Measurements from ENCODE around the gene MKS1.
A peak's percentile ranks its signal among the peaks of the same experiment; 100 is the strongest.

Gene MKS1

DNA sequence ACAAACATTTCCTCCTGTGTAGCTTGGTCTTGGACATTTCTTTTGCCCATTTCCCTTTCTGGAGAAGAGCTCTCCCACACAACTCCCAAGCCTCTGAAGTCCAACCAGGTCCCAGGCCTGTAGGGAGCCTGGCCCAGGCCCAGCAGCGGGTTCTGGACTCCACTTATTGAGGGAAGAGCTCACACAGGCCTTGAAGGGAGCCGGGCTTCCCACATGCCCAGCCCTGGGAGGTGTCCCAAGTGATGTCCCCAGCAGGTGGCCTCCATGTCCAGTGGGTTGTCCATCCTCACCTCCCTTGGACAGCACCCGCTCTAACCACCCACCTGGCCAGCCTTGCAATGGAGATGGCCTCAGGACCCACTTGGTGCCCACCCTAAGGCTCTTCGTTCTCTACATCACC, 32.5 kb downstream of the MKS1 start:
- H3K4me3 ChIP-seq (ENCODE audit: low read depth, low read length) = no peak overlapping the region
- TF ChIP-seq, protein P1, sequence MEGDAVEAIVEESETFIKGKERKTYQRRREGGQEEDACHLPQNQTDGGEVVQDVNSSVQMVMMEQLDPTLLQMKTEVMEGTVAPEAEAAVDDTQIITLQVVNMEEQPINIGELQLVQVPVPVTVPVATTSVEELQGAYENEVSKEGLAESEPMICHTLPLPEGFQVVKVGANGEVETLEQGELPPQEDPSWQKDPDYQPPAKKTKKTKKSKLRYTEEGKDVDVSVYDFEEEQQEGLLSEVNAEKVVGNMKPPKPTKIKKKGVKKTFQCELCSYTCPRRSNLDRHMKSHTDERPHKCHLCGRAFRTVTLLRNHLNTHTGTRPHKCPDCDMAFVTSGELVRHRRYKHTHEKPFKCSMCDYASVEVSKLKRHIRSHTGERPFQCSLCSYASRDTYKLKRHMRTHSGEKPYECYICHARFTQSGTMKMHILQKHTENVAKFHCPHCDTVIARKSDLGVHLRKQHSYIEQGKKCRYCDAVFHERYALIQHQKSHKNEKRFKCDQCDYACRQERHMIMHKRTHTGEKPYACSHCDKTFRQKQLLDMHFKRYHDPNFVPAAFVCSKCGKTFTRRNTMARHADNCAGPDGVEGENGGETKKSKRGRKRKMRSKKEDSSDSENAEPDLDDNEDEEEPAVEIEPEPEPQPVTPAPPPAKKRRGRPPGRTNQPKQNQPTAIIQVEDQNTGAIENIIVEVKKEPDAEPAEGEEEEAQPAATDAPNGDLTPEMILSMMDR (conservative IDR thresholded peaks at IDR 0.05; ENCODE audit: low read depth, low read length) = no peak
- DNase-seq (ENCODE audit: low read depth) = no peak

DNA sequence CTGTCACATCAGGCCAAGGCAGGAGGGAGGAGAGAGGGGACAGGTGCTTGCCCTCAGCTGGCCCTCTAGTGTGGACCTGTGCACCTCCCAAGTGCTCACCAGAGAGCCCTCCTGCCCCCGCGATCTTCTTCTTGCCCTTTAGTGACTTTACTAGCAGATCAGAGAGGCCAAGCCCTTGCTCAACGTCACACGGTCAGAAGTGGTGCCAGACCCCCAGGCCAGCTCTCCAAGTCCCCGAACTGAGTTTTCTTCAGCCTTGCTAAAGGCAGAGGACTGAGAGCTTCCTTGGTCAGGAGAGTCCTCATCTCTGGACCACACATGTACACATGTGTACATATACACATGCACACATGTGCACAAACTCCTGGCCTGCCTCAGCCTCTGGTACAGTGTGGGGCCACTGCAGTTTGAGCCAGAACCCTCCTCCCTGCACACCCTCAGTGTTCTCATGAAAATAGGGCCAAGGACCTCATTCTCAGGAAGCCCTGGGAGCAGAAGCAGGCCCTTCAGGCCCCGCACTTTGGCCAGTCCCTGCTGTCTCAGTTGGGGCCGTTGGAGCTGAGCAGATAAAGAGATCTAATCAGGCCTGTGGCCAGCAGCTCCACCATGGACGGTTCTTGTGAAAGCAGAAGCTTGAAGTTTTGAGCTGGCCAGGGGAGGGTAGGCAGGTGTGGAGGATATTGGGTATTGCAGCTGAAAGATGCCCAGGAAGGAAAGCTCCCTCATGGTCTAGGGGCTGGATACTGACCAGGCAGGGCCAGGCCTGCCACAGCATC, 33.9 kb downstream of the MKS1 start:
- DNase-seq (ENCODE audit: low read depth) = no peak

DNA sequence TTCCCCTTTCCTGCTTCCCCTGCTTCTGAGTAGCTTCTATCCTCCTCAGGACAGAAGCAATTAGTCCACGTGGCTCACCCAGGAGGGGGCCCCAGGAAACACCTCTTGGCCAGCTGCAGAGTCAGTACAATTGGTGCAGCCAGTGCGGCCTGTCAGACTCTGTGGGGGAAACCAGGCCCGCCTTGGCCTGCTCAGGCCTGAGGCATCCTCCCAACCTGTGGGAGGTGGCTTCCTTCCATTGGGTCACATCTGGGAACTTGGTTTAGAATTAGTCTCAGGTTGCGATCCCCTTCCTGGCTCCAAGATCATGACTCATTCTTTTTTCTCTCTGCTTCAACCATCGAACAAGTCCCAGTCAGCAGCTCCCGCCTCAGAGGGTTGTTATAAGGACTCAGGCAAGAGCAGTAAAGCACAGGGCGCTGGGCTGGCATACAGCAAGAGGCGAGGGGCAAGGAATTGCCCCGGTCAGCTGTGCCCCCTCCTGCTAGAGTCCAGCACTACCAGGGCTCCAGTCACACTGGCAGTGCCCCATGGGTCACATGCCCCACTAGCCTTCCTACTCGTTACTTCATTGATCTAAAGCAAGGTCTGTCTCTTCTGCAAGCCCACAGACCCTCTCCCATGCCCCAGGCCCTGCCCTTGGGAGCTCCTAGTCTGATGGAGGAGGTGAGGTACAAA, 34.6 kb downstream of the MKS1 start:
- TF ChIP-seq, protein P1 (conservative IDR thresholded peaks at IDR 0.05; ENCODE audit: low read depth, low read length) = no peak
- no peak overlapping the region for H3K4me3 ChIP-seq (ENCODE audit: low read depth, low read length)
- DNase-seq (ENCODE audit: low read depth) = peak; percentile 70

More for the DNA sequence above, 33.9 kb downstream of the MKS1 start:
- TF ChIP-seq, protein P1 (conservative IDR thresholded peaks at IDR 0.05; ENCODE audit: low read depth, low read length) = no peak
- no peak overlapping the region for H3K4me3 ChIP-seq (ENCODE audit: low read depth, low read length)

DNA sequence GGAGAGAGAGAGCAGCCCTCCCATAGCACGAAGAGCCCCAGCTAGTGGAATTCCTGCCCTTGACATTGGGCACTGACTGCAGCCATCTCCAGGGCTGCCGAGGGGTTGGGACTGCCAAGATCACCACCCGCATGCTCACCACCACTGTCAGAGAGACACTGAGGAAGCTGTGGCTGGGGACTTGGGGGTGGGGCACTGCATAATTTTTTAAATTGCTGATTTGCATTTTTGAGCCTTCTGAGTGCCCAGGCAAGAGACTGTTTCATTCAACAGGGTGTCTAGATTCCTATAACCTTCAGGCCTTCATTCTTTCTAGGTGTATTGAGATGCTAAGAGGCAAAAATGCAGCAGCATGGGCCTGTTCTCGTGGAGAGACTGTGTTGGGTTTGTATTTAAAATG, 35.5 kb downstream of the MKS1 start:
- H3K4me3 ChIP-seq (ENCODE audit: low read depth, low read length) = no peak overlapping the region
- TF ChIP-seq, protein P1 (conservative IDR thresholded peaks at IDR 0.05; ENCODE audit: low read depth, low read length) = no peak
- DNase-seq (ENCODE audit: low read depth) = no peak

DNA sequence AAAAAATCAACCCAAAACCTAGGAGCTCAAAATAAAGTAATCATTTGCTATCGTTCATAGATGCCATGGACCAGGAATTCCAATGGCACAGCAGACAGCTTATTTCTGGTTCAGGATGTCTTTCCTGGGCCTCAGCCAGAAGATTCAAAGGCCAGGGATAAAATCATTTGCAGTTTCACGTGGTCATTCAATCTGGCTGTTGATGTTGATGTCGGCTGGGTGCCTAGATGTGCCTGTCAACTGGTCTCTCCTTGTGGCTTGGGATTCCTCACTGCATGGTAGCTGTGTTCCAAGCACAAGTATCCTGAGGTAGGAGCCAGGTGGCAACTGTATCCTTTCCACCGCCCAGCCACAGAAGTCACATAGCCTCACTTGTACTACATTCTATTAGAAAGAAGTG, 37.3 kb downstream of the MKS1 start:
- no peak for DNase-seq (ENCODE audit: low read depth)
- no peak overlapping the region for H3K4me3 ChIP-seq (ENCODE audit: low read depth, low read length)
- TF ChIP-seq, protein P1 (conservative IDR thresholded peaks at IDR 0.05; ENCODE audit: low read depth, low read length) = no peak

DNA sequence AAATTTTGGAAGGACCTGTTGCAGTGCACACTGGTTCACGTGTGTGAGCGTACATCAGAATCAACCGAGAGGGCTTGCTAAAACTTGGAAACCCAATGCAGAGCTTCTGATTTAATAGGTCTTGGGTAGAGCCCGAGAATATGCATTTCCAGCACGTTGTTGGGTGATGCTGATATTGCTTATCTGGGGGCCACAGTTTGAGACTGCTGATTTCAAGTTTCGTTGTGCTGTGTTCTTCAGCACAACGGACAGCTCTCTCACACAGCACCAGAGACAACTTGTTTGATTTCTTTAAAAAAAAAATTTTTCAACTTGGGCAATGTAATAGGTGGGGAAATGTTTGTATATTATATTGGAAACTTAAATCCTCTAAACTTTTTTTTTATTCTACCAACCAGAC, 42.9 kb downstream of the MKS1 start:
- TF ChIP-seq, protein P1 (conservative IDR thresholded peaks at IDR 0.05; ENCODE audit: low read depth, low read length) = no peak
- peak; percentile 54 for DNase-seq (ENCODE audit: low read depth)
- no peak overlapping the region for H3K4me3 ChIP-seq (ENCODE audit: low read depth, low read length)
